Smooth muscle cell of the coronary artery (primary cell): ENCODE measurements around the gene MRPL17. TPM values are rescaled to one million over a fixed set of nuclear protein-coding genes. Genes with fewer than 3 reads are reported as not detected.

Experiments
- total RNA-seq: library from RNA; depleted of rRNA; stranded (reverse); fragments of >200 nt; gene quantifications from 2 replicates; pipeline ENCODE4 v1.2.3, GENCODE V29; 2014; ENCODE audit warnings: low replicate concordance

MRPL17 gene
- 62.2 and 84.8 TPM in 2 replicates for total RNA-seq

DNA sequence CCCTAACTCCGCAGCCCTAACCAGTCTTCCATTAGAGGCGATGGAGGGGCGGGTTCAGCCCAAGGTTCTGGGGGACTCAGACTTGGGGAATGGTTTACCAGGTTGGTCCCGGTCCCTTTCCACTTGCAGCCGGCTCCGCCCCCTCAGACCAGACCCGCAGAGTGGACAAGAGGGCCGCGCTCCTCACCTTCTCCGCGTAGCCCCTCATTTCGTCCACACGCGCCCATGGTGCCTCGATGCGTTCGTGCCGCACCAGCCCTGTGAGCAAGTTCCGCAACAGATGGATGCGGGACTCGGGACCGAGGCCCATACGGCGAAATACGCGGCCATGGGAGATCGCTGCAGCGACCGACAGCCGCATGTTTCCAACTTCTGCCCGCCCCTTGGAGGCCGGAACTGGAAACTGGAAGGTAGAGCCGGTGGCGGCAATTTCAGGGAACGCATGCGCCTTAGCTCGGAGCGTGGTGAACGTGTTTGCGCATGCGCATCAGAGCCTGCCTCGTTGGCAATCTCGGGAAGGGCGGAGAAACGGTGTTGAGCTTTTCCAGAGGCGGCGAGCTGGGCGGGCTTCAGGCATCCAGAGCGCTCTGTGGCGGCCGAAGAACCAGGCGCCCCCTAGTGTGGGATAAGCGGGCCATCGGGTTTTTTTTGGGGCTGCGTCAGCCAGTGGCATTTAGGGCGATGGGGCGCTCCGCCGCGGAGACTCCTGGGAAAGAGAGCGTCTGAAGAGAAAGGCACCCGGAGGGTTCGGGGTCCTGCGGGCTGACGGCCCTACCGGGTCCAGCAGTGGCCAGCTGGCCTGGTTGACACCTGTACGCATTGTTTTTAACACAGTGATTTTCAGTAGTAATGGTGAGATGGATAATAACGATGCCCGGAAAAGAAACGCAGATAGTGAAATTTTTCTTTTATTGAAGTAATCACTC, at the start of gene MRPL17:
Gene MRPL17 (minus strand): TSS at position 405 of the 926 bp plus-strand sequence. CDS start 44 bp downstream, at position 361.

DNA sequence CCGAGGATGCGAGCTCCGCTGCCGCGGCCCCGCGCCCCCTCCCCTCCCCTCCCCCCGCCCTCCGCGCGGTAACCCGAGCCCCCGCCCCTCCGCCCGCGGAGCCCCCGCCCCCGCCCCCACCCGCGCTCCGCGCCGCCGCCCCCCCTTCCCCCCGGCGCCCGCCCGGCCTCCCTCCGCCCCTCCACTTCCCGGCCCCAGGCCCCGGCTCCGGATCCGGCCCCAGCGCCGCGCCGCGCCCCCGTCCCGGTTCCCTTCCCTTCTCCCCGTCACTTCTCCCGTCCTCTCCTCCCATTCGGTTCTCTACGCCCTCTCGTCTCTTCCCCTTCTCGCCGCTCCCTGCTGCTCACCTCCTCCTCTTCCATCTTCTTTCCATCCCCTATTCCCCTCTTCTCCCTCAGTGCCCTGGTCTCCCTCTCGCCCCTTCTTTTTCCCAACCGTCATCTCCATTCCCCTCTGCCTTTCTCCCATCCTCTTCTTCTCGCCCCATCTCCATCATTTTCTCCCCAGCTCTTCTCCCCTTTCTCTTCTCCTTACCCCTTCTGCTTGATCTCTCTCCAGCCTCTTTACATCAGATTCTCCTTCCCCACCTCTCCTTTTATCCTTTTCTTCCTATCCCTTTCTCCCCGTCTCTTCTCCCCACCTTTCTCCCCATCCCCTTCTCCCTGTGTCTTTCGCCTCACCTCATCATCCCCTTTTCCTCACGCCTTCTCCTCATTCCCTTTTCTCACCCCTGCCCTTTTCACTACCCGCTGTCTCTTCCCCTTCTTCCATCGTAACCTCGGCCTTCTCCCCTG, 27.2 kb downstream of the MRPL17 start, which contains the start of gene DCHS1:
Gene DCHS1 (minus strand): TSS at position 20 of the 794 bp plus-strand sequence. CDS start 14,196 bp downstream, outside the sequence.

Other genes starting within 250 kb of the MRPL17 start
- gene HPX, start 242.4 kb downstream of the MRPL17 start, total RNA-seq = 0.12 and 0.45 TPM in 2 replicates
- 22.0 and 32.1 TPM in 2 replicates for gene TRIM3, start 209.4 kb downstream of the MRPL17 start, total RNA-seq
- gene ARFIP2, start 202.0 kb downstream of the MRPL17 start, total RNA-seq = 49.6 and 66.1 TPM in 2 replicates
- 29.0 and 42.4 TPM in 2 replicates for gene TIMM10B, start 201.8 kb downstream of the MRPL17 start, total RNA-seq
- 3.3 and 6.3 TPM in 2 replicates for gene DNHD1, start 186.1 kb downstream of the MRPL17 start, total RNA-seq
- 6.1 and 12.2 TPM in 2 replicates for gene RRP8, start 79.7 kb downstream of the MRPL17 start, total RNA-seq
- gene ILK, start 79.6 kb downstream of the MRPL17 start, total RNA-seq = 275 and 281 TPM in 2 replicates
- gene TAF10, start 71.1 kb downstream of the MRPL17 start, total RNA-seq = 57.7 and 94.7 TPM in 2 replicates
- 48.2 and 52.7 TPM in 2 replicates for gene TPP1, start 63.9 kb downstream of the MRPL17 start, total RNA-seq
- gene DCHS1, start 27.5 kb downstream of the MRPL17 start, total RNA-seq = 2.1 and 4.0 TPM in 2 replicates
- gene OR2AG2, start 88.6 kb upstream of the MRPL17 start, total RNA-seq = 0.08 TPM in 1 of 2 replicates, not detected in the other
- gene OR2AG1, start 99.7 kb upstream of the MRPL17 start, total RNA-seq = not detected in 2 replicates
- 0.12 and 0.15 TPM in 2 replicates for gene OR6A2, start 116.3 kb upstream of the MRPL17 start, total RNA-seq
- not detected in 2 replicates for gene OR10A5, start 162.3 kb upstream of the MRPL17 start, total RNA-seq
- gene OR10A2, start 179.7 kb upstream of the MRPL17 start, total RNA-seq = not detected in 2 replicates
- gene OR10A4, start 193.3 kb upstream of the MRPL17 start, total RNA-seq = not detected in 2 replicates
- gene OR2D2, start 209.2 kb upstream of the MRPL17 start, total RNA-seq = 0.15 TPM in 1 of 2 replicates, not detected in the other
- not detected in 2 replicates for gene OR2D3, start 237.7 kb upstream of the MRPL17 start, total RNA-seq
- 1.3 and 4.2 TPM in 2 replicates for gene ZNF215, start 243.1 kb upstream of the MRPL17 start, total RNA-seq